Stomach (tissue), 19 donors: ENCODE results near the gene BUD13. TPM values are rescaled to one million over a fixed set of nuclear protein-coding genes. Genes with fewer than 3 reads are reported as not detected.

ENCODE experiments used
- DNase-seq, 2 donors: peaks; one replicate each; pipeline versions ENCODE4 v3.0.0 to v3.0.0-alpha.2; 2013 to 2019
- H3K27ac ChIP-seq, 5 donors: fragments of 200-600 bp in 4 of 5; sonication (generic) in 4 of 5; one replicate each; pipeline ENCODE4 v1.5.1; 2013 to 2019; ENCODE audit warnings: mild to moderate bottlenecking in 1 of 5, moderate library complexity in 1 of 5
- H3K27me3 ChIP-seq, 3 donors: fragments of 200-600 bp; sonication (generic); one replicate each; pipeline ENCODE4 v1.5.1; 2017 to 2019; ENCODE audit warnings: mixed run types in 1 of 3
- H3K36me3 ChIP-seq, 4 donors: fragments of 200-600 bp; sonication (generic); 1 replicate in 3 of 4; 2 replicates in 1 of 4; pipeline ENCODE4 v1.5.1; 2016 to 2019
- H3K4me1 ChIP-seq, 4 donors: fragments of 200-600 bp; sonication (generic); one replicate each; pipeline ENCODE4 v1.5.1; 2016 to 2019
- H3K4me3 ChIP-seq, 4 donors: fragments of 200-600 bp; sonication (generic) in 3 of 4; one replicate each; pipeline ENCODE4 v1.5.1; 2016 to 2019; ENCODE audit warnings: mild to moderate bottlenecking in 1 of 4
- H3K9me3 ChIP-seq, 4 donors: fragments of 200-600 bp; sonication (generic); one replicate each; pipeline ENCODE4 v1.5.1; 2016 to 2019
- EP300 ChIP-seq: sonication (generic); formaldehyde crosslinking; IDR thresholded peaks from one replicate; pipeline ENCODE4 v1.6.1; 2017; ENCODE audit warnings: antibody characterized with exemption
- POLR2A ChIP-seq, 4 donors: fragments of 450-650 bp; IDR thresholded peaks; one replicate each; pipeline ENCODE4 v1.6.1; 2016; ENCODE audit warnings: antibody characterized with exemption in 4 of 4, control low read depth in 2 of 4, mild to moderate bottlenecking in 1 of 4, moderate library complexity in 1 of 4
- POLR2AphosphoS5 ChIP-seq, 3 donors: sonication (generic); formaldehyde crosslinking; IDR thresholded peaks; one replicate each; pipeline ENCODE4 v1.6.1; 2016; ENCODE audit warnings: antibody characterized with exemption in 3 of 3
- WGBS, 5 donors: extraction: QIAGEN DNeasy Blood & Tissue Kit in 3 of 5; methylation state at CpG; one replicate each; pipeline versions ENCODE4 v1.1.5 to v1.1.7; 2013 to 2018; 5-methylcytosine and 5-hydroxymethylcytosine counted together
- intact Hi-C: fragments of 100-400 bp; cut with DNase I; formaldehyde crosslinking; loops from one replicate; pipeline ENCODE4 v1.15.1; 2023; ENCODE audit warnings: low total_unique reads
- long read RNA-seq, 10 donors: transcript quantifications; one replicate each; lab custom pipeline, GENCODE V29; 2026
- polyA plus RNA-seq, 3 donors: library from polyadenylated mRNA; stranded (reverse); fragments of 200-250 nt; gene quantifications; one replicate each; pipeline ENCODE4 v1.2.3, GENCODE V29; 2013
- total RNA-seq, 5 donors: library from RNA; depleted of rRNA; stranded (reverse); fragments of >200 nt; gene quantifications; one replicate each; pipeline versions ENCODE4 v1.1.0 to v1.2.3, GENCODE V29; 2014 to 2016
- TF ChIP-seq, protein P1 (sequence below), 7 experiments: fragments of 450-650 bp in 4 of 7; fragments of 200-600 bp in 3 of 7; sonication (generic) in 3 of 7; IDR thresholded peaks; one replicate each; pipeline ENCODE4 v1.5.1; 2016 to 2019; ENCODE audit warnings: antibody characterized with exemption in 7 of 7, control low read depth in 2 of 7, mild to moderate bottlenecking in 1 of 7
- donor health status: healthy with polysubstance abuse.
- donor health status: Bipolar disorder and iron deficiency.
- donor health status: healthy.

Gene BUD13
- total RNA-seq (10 to 100 TPM in 4 of 5 donors, 1 to 10 TPM in 1; 4.1 to 18.2 (median 15.1) TPM), polyA plus RNA-seq (10 to 100 TPM; 14.6 to 21.7 (median 16.4) TPM)
- long read RNA-seq, donor 1, partial matches to known transcripts, result 0 of 2 reads
- long read RNA-seq, donor 1, other reads (novel, unspliced or antisense), result 0 of 2 reads
- long read RNA-seq, donor 2, partial matches to known transcripts, result 9 of 12 reads
- long read RNA-seq, donor 2, other reads (novel, unspliced or antisense), result 0 of 12 reads
- long read RNA-seq, donor 3, partial matches to known transcripts, result 5 of 5 reads
- long read RNA-seq, donor 3, other reads (novel, unspliced or antisense), result 0 of 5 reads
- long read RNA-seq, donor 4, result 0 reads
- long read RNA-seq, donor 5, partial matches to known transcripts, result 6 of 7 reads
- long read RNA-seq, donor 5, other reads (novel, unspliced or antisense), result 0 of 7 reads
- long read RNA-seq, donor 6, transcript BUD13-201 (10 exons, 2,196 nt), result major isoform, 5 of 26 reads
- long read RNA-seq, donor 6, partial matches to known transcripts, result 21 of 26 reads
- long read RNA-seq, donor 6, other reads (novel, unspliced or antisense), result 0 of 26 reads
- long read RNA-seq, donor 7, transcript BUD13-201 (10 exons, 2,196 nt), result major isoform, 5 of 11 reads
- long read RNA-seq, donor 7, partial matches to known transcripts, result 6 of 11 reads
- long read RNA-seq, donor 7, other reads (novel, unspliced or antisense), result 0 of 11 reads
- long read RNA-seq, donor 8, partial matches to known transcripts, result 5 of 8 reads
- long read RNA-seq, donor 8, other reads (novel, unspliced or antisense), result 0 of 8 reads
- long read RNA-seq, donor 9, partial matches to known transcripts, result 6 of 9 reads
- long read RNA-seq, donor 9, other reads (novel, unspliced or antisense), result 0 of 9 reads
- long read RNA-seq, donor 10, result 0 reads

DNA sequence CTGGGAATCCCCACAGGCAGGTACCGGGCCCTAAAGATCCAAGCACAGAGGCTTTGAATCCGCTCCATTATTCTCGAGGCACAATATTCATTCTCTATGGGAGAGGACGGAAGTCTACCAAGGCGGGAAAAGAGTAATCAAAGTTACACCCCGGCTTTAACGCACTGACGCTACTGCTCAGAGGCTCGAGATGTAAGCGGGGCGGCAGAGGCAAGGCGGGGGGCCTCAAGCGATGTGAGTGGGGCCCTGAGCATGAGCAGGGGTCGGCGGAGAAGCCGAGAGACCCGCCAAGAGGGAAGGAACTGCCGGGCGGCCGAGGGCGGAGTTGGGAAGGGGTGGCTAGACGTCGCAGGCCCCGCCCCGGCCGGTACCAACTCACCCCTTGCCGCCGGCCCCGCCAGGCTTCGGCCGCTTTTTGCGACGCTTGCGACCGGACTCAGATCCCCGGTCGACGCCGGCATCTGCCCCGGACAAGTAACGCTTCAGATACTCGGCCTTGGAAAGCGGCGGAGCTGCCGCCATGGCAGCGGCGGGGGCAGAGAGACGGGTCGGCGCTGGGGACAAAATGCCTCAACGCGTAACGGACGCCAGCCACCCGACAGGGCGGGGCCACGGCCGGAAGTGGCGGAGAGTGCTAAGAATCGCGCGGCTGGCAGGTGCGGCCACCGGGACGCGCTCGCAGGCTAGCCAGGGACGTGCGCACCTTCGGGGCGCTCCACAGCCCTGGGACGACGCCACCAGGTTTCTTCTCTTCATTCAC, at the start of gene BUD13:
Gene BUD13 (minus strand): TSS at position 545 of the 760 bp plus-strand sequence. CDS start 23 bp downstream, at position 522.
- Histone ChIP-seq H3K27ac (peak within 1 kb of the TSS; percentile 90 to 96 (median 94)), H3K36me3 (peaks cover 8 to 44% (median 42%) of the 10 kb centered on the region in 4 donors), H3K4me3 (peak within 1 kb of the TSS; percentile 78 to 96 (median 87)), H3K27me3 (no peaks in the 10 kb centered on the region), H3K4me1 (peaks cover 19 to 34% (median 28%) of the 10 kb centered on the region in 4 donors), H3K9me3 (no peaks in the 10 kb centered on the region)
- peak; percentile 92 to 97 for DNase-seq
- WGBS, 5 donors, result 0% methylated on average over 53 to 73 of the region's 73 CpGs
- TF ChIP-seq EP300, result no peak
- peak in 1 of 4 donors; percentile 14 for TF ChIP-seq POLR2A (IDR thresholded peaks at IDR 0.05)
- TF ChIP-seq, protein P1, sequence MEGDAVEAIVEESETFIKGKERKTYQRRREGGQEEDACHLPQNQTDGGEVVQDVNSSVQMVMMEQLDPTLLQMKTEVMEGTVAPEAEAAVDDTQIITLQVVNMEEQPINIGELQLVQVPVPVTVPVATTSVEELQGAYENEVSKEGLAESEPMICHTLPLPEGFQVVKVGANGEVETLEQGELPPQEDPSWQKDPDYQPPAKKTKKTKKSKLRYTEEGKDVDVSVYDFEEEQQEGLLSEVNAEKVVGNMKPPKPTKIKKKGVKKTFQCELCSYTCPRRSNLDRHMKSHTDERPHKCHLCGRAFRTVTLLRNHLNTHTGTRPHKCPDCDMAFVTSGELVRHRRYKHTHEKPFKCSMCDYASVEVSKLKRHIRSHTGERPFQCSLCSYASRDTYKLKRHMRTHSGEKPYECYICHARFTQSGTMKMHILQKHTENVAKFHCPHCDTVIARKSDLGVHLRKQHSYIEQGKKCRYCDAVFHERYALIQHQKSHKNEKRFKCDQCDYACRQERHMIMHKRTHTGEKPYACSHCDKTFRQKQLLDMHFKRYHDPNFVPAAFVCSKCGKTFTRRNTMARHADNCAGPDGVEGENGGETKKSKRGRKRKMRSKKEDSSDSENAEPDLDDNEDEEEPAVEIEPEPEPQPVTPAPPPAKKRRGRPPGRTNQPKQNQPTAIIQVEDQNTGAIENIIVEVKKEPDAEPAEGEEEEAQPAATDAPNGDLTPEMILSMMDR (IDR thresholded peaks at IDR 0.05), result peak in 1 of 7 experiments; percentile 8
- TF ChIP-seq POLR2AphosphoS5 (IDR thresholded peaks at IDR 0.05), result peak; percentile 88 to 97 (median 90)
- intact Hi-C loops, result no loop called here

DNA sequence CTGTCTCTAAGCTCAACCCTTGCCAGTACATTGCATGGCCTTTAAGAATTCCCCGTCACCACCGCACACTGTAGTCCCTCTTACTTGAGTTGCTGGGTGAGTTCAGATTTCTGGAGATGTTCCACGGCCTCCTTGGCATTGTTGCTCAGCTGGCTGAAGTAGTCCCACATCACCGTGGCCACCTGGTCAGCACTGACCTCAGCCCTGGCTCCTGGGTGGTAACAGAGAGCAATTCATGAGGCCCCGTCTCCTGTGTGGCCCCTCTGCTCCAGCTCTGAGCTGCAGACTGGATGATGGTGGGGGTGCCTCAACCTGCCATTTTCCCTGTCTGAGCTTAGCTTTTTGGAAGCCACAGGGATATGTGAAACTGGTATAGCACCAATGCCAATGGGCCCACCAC, 49.8 kb upstream of the BUD13 start:
- DNase-seq, result no peak
- H3K4me1 ChIP-seq, result no peaks in the 10 kb centered on the region
- H3K27me3 ChIP-seq, result no peaks in the 10 kb centered on the region
- no peak overlapping the region for H3K4me3 ChIP-seq
- no peak overlapping the region for H3K27ac ChIP-seq
- H3K9me3 ChIP-seq, result no peaks in the 10 kb centered on the region
- intact Hi-C loops, result no loop called here
- no peaks in the 10 kb centered on the region for H3K36me3 ChIP-seq
- TF ChIP-seq, protein P1 (IDR thresholded peaks at IDR 0.05), result no peak
- TF ChIP-seq EP300, result no peak
- no peak for TF ChIP-seq POLR2A (IDR thresholded peaks at IDR 0.05)
- no peak for TF ChIP-seq POLR2AphosphoS5 (IDR thresholded peaks at IDR 0.05)
- WGBS, 5 donors, result 46 to 78% (median 71%) methylated on average over 4 to 5 of the region's 5 CpGs

DNA sequence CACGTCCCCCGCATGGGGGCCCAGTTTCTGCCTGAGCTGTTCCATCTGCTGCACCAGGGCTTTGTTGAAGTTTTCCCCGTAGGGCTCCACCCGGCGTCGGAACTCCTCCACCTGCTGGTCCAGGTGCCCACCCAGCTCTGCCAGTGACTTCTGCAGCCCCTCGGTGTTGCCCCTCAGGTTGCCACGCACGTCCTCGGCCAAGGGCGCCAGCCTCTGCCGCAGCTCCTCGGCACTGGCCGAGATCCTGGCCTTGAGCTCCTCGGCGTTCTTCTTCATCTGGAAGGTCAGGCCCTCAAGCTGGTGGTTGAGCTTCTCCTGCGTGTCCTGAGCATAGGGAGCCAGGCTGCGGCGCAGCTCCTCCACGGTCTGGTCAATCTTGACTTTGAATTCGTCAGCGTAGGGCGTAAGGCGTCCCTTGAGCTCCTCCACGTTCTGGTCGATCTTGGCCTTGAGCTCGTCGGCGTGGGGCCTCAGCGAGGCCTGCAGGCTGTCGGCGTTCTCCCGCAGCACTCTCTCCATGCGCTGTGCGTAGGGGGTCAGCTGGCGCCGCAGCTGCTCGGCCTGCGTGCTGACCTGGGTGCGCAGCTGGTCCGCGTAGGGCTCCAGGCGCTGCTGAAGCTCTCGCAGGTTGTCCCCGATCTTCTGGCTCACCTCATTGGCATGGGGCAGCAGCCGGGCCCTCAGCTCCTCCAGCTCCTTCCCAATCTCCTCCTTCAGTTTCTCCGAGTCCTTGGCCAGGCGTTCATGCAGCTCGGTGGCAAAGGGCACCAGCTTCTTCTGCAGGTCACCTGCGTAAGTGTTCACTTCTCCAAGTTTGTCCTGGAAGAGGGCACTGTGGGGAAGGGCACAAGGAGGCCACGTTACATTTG, 48.5 kb upstream of the BUD13 start:
- no peaks in the 10 kb centered on the region for H3K9me3 ChIP-seq
- H3K4me3 ChIP-seq, result no peak overlapping the region
- TF ChIP-seq EP300 (no peak), POLR2AphosphoS5 (IDR thresholded peaks at IDR 0.05) (no peak), POLR2A (IDR thresholded peaks at IDR 0.05) (no peak)
- TF ChIP-seq, protein P1 (IDR thresholded peaks at IDR 0.05), result no peak
- 91 to 96% (median 95%) methylated on average over 23 to 51 of the region's 51 CpGs for WGBS, 5 donors
- H3K27ac ChIP-seq, result no peak overlapping the region
- no peaks in the 10 kb centered on the region for H3K36me3 ChIP-seq
- H3K27me3 ChIP-seq, result no peaks in the 10 kb centered on the region
- no peaks in the 10 kb centered on the region for H3K4me1 ChIP-seq
- intact Hi-C loops, result no loop called here
- no peak for DNase-seq
